Neural progenitor cell (in vitro differentiated cells): ENCODE results near the gene MBP. TPM values are rescaled to one million over a fixed set of nuclear protein-coding genes. Genes with fewer than 3 reads are reported as not detected.

Source experiments
- DNase-seq: peaks from one replicate; pipeline ENCODE4 v3.0.0-alpha.2; 2016; ENCODE audit warnings: low spot score
- H2AFZ ChIP-seq: fragments of 200-600 bp; sonication (generic); replicated peaks from 2 replicates; pipeline ENCODE4 v1.6.1; 2016; ENCODE audit warnings: antibody characterized with exemption
- H3F3A ChIP-seq: fragments of 200-600 bp; sonication (generic); 2 replicates; pipeline ENCODE4 v1.6.1; 2016; ENCODE audit warnings: antibody characterized with exemption, low read depth
- H3K27ac ChIP-seq: fragments of 200-600 bp; sonication (generic); 2 replicates; pipeline ENCODE4 v1.5.1; 2016; ENCODE audit warnings: mild to moderate bottlenecking
- H3K27me3 ChIP-seq: fragments of 200-600 bp; sonication (generic); 2 replicates; pipeline ENCODE4 v1.6.1; 2016; ENCODE audit warnings: mild to moderate bottlenecking, moderate library complexity
- H3K36me3 ChIP-seq: fragments of 200-600 bp; sonication (generic); 2 replicates; pipeline ENCODE4 v1.5.1; 2016
- H3K4me1 ChIP-seq: fragments of 200-600 bp; sonication (generic); 2 replicates; pipeline ENCODE4 v1.6.1; 2016; ENCODE audit warnings: mixed run types
- H3K4me2 ChIP-seq: fragments of 200-600 bp; sonication (generic); 2 replicates; pipeline ENCODE4 v1.6.1; 2016
- H3K4me3 ChIP-seq: fragments of 200-600 bp; sonication (generic); 2 replicates; pipeline ENCODE4 v1.5.1; 2016
- H3K79me2 ChIP-seq: fragments of 200-600 bp; sonication (generic); 2 replicates; pipeline ENCODE4 v1.6.1; 2016; ENCODE audit warnings: low read depth
- H3K9ac ChIP-seq: fragments of 200-600 bp; sonication (generic); 2 replicates; pipeline ENCODE4 v1.6.1; 2016
- H3K9me3 ChIP-seq: fragments of 200-600 bp; sonication (generic); 2 replicates; pipeline ENCODE4 v1.5.1; 2016; ENCODE audit warnings: low read depth
- H4K20me1 ChIP-seq: fragments of 200-600 bp; sonication (generic); 2 replicates; pipeline ENCODE4 v1.6.1; 2016; ENCODE audit warnings: low read depth
- H3K27ac Mint-ChIP-seq: 3 replicates; pipeline ENCODE4 v1.8.0; 2021; ENCODE audit warnings: mixed read lengths
- H3K27me3 Mint-ChIP-seq: 2 replicates; pipeline ENCODE4 v1.8.0; 2022; ENCODE audit warnings: low read depth, mild to moderate bottlenecking, inconsistent platforms, moderate library complexity, mixed read lengths; ENCODE audit not compliant: insufficient read depth
- H3K36me3 Mint-ChIP-seq: 3 replicates; pipeline ENCODE4 v1.8.0; 2021; ENCODE audit warnings: mixed read lengths
- H3K4me1 Mint-ChIP-seq: 3 replicates; pipeline ENCODE4 v1.8.0; 2021; ENCODE audit warnings: mixed read lengths
- H3K4me3 Mint-ChIP-seq: 3 replicates; pipeline ENCODE4 v1.8.0; 2021; ENCODE audit warnings: mild to moderate bottlenecking, moderate library complexity, mixed read lengths
- H3K9me3 Mint-ChIP-seq: 3 replicates; pipeline ENCODE4 v1.8.0; 2020; ENCODE audit warnings: mixed read lengths
- EZH2 ChIP-seq: fragments of 200-600 bp; sonication (generic); IDR thresholded peaks from 2 replicates; pipeline ENCODE4 v1.6.1; 2017; ENCODE audit warnings: antibody characterized with exemption, mild to moderate bottlenecking, moderate library complexity
- EZH2phosphoT487 ChIP-seq: fragments of 200-600 bp; sonication (generic); IDR thresholded peaks from 2 replicates; pipeline ENCODE4 v1.6.1; 2017; ENCODE audit warnings: antibody characterized with exemption
- total RNA-seq: library from RNA; depleted of rRNA; stranded (reverse); fragments of >200 nt; gene quantifications from 2 replicates; pipeline ENCODE4 v1.2.3, GENCODE V29; 2015; ENCODE audit warnings: low replicate concordance
- TF ChIP-seq, protein P1 (sequence below): fragments of 200-600 bp; sonication (generic); IDR thresholded peaks from 2 replicates; pipeline ENCODE4 v1.5.1; 2017; ENCODE audit warnings: antibody characterized with exemption, mild to moderate bottlenecking

The MBP gene
- total RNA-seq, 1 donor from 2014 or later, result 0.64 TPM

DNA sequence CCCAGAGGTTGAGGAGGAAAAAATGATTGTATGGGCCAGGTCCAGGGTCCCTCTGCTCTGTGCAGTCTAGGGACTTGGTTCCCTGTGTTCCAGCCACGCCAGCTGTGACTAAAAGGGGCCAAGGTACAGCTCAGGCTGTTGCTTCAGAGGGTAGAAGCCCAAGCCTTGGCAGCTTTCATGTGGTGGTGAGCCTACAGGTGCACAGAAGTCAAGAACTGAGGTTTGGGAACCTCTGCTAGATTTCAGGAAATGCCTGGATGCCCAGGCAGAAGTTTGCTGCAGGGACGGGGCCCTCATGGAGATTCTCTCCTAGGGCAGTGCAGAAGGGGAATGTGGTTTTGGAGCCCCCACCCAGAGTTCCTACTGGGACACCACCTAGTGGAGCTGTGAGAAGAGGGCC, 10.6 kb upstream of the MBP start:
- peaks cover 5% of the 10 kb centered on the region for H3K36me3 Mint-ChIP-seq
- no peaks in the 10 kb centered on the region for H3K36me3 ChIP-seq
- no peaks in the 10 kb centered on the region for H4K20me1 ChIP-seq
- H3F3A ChIP-seq, result no peaks in the 10 kb centered on the region
- no peak overlapping the region for H2AFZ ChIP-seq
- no peak overlapping the region for H3K9ac ChIP-seq
- no peak overlapping the region for H3K4me3 Mint-ChIP-seq
- no peak overlapping the region for H3K4me2 ChIP-seq
- no peaks in the 10 kb centered on the region for H3K27me3 ChIP-seq
- no peak overlapping the region for H3K4me3 ChIP-seq
- no peak for DNase-seq
- no peak overlapping the region for H3K27ac Mint-ChIP-seq
- TF ChIP-seq, protein P1, sequence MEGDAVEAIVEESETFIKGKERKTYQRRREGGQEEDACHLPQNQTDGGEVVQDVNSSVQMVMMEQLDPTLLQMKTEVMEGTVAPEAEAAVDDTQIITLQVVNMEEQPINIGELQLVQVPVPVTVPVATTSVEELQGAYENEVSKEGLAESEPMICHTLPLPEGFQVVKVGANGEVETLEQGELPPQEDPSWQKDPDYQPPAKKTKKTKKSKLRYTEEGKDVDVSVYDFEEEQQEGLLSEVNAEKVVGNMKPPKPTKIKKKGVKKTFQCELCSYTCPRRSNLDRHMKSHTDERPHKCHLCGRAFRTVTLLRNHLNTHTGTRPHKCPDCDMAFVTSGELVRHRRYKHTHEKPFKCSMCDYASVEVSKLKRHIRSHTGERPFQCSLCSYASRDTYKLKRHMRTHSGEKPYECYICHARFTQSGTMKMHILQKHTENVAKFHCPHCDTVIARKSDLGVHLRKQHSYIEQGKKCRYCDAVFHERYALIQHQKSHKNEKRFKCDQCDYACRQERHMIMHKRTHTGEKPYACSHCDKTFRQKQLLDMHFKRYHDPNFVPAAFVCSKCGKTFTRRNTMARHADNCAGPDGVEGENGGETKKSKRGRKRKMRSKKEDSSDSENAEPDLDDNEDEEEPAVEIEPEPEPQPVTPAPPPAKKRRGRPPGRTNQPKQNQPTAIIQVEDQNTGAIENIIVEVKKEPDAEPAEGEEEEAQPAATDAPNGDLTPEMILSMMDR, result no peak
- TF ChIP-seq EZH2 (no peak), EZH2phosphoT487 (no peak)
- H3K4me1 Mint-ChIP-seq, result no peaks in the 10 kb centered on the region
- H3K4me1 ChIP-seq, result no peaks in the 10 kb centered on the region
- H3K79me2 ChIP-seq, result no peaks in the 10 kb centered on the region
- no peak overlapping the region for H3K27ac ChIP-seq
- peaks cover 41% of the 10 kb centered on the region for H3K9me3 Mint-ChIP-seq
- peaks cover 11% of the 10 kb centered on the region for H3K27me3 Mint-ChIP-seq
- H3K9me3 ChIP-seq, result no peaks in the 10 kb centered on the region

DNA sequence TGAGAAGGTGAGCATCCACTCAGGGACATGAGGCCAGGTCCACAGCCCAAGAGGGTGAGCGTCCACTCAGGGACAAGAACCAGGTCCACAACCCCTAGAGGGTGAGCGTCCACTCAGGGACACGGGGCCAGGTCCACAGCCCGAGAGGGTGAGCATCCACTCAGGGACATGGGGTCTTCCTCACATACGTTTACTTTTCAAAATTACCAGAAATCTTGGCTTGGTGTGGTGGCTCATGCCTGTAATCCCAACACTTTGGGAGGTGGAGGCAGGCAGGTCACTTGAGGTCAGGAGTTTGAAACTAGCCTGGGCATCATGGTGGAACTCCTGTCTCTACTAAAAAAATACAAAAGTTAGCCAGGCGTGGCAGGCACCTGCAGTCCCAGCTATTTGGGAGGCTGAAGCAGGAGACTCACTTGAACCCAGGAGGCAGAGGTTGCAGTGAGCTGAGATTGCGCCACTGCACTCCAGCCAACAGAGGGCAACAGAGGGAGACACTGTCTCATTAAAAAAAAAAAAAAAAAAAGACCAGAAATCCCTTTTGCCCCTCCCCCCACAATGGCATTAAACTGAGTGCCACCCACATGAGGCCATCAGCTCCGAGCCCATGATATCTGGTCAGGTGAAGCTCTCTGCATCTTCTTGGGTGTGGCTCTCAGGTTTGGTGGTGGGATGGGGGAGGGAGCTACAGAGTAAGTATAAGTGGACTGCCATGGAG, 9.0 kb upstream of the MBP start:
- Histone ChIP-seq H3K79me2 (no peaks in the 10 kb centered on the region), H3K27ac (no peak overlapping the region), H3K27me3 (no peaks in the 10 kb centered on the region), H3K4me2 (no peak overlapping the region), H3K9me3 (no peaks in the 10 kb centered on the region), H3K36me3 (no peaks in the 10 kb centered on the region), H3K9ac (no peak overlapping the region), H3F3A (no peaks in the 10 kb centered on the region), H4K20me1 (no peaks in the 10 kb centered on the region), H3K4me1 (no peaks in the 10 kb centered on the region), H2AFZ (no peak overlapping the region), H3K4me3 (no peak overlapping the region)
- TF ChIP-seq, protein P1, result peak; percentile 12
- TF ChIP-seq EZH2, result no peak
- no peak for TF ChIP-seq EZH2phosphoT487
- Mint-ChIP-seq H3K4me3 (peak overlapping the region; percentile 24), H3K9me3 (peaks cover 41% of the 10 kb centered on the region), H3K27ac (no peak overlapping the region), H3K36me3 (peaks cover 5% of the 10 kb centered on the region), H3K4me1 (no peaks in the 10 kb centered on the region), H3K27me3 (peaks cover 11% of the 10 kb centered on the region)
- DNase-seq, result no peak

DNA sequence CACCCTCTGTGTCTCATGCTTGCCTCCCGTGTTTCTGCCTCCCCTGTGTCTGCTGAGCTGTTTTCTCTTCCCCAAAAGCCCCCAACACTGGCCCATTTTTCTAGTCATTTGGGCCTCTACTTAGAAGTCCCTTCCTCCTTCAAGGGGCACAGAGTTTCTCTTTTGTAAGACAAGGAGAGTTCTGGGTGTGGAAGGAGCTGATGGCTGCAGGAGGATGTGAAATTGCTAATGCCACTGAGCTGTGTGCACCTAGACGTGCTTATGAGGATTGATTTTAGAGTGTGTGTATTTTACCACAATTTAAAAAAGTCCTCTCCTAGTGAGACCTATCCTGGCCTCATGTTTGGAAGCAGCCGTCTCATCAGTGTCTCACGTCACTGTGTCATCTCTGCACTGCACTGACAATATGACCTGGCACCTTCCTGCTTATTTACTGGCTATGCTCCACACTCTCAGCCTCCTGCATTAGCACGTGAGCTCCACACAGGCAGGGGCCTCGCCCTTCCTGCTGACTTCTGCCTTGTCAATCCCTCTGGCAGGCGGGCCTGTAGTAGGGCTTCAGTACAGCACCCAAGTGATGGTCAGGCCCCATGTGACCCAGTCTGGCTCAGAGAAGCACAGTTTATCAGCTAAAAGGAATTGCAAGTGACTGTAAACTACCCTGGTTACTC, 8.0 kb upstream of the MBP start:
- no peak overlapping the region for H3K4me3 Mint-ChIP-seq
- Histone ChIP-seq H3K4me2 (no peak overlapping the region), H3K36me3 (no peaks in the 10 kb centered on the region), H2AFZ (no peak overlapping the region), H3K9ac (no peak overlapping the region), H4K20me1 (no peaks in the 10 kb centered on the region), H3K27me3 (peaks cover 1% of the 10 kb centered on the region), H3K4me1 (no peaks in the 10 kb centered on the region), H3K4me3 (no peak overlapping the region), H3K27ac (no peak overlapping the region), H3K79me2 (no peaks in the 10 kb centered on the region), H3K9me3 (no peaks in the 10 kb centered on the region), H3F3A (no peaks in the 10 kb centered on the region)
- peaks cover 5% of the 10 kb centered on the region for H3K36me3 Mint-ChIP-seq
- no peak for DNase-seq
- H3K27ac Mint-ChIP-seq, result no peak overlapping the region
- H3K9me3 Mint-ChIP-seq, result peaks cover 41% of the 10 kb centered on the region
- TF ChIP-seq EZH2 (no peak), EZH2phosphoT487 (no peak)
- TF ChIP-seq, protein P1, result no peak
- peaks cover 14% of the 10 kb centered on the region for H3K27me3 Mint-ChIP-seq
- H3K4me1 Mint-ChIP-seq, result no peaks in the 10 kb centered on the region
